Measurements from ENCODE around the gene ZDHHC19.
A peak's percentile ranks its signal among the peaks of the same experiment; 100 is the strongest.
"Not testable (repeated sequence)": the region's sequence is repeated elsewhere in the genome, so short reads cannot be mapped to it uniquely, and the experiment has no call there.

Gene ZDHHC19

DNA sequence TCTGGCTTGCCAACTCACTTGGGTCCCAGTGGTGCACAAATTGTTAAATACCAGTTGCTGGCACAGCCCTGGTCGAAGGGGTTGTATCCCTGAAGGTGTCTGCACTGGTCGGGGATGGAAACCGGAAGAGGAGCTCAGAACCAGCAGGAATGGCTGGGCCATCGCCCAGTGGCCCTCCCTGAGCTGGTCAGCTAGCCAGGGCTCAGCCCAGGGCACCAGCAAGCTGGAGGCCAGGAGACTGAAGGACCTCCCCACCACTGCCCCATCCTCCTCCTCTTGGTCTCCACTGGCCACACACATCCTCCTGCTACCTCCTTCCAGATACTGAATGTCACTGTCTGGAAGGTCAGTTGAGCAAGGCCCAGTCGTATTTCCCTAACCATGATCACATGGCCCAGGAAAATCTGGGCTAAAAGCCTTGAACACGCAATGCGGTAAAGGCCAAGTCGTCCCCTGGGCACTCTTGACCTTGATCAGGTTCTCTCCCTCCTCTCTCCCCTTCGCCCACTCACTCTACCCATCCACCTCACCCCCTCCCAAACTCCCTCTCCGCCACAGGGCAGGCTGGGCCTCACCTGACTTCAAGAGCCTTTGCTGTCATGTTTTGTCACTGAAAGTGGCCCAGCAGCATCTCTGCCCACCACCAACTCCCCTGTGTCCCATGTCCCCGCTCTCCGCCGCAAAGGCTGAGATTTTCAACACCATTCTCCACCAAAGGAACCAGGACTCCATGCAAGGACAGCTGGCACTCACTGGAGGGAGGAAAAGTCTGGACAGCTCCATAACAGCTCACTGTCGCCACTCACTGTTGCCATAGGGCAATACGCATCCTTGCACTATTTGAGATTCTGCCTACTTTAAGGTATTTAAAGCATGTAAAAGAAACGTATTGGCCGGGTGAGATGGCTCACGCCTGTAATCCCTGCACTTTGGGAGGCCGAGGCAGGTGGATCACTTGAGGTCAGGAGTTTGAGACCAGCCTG lies 12.1 kb downstream of the ZDHHC19 start:
- no peak for DNase-seq

DNA sequence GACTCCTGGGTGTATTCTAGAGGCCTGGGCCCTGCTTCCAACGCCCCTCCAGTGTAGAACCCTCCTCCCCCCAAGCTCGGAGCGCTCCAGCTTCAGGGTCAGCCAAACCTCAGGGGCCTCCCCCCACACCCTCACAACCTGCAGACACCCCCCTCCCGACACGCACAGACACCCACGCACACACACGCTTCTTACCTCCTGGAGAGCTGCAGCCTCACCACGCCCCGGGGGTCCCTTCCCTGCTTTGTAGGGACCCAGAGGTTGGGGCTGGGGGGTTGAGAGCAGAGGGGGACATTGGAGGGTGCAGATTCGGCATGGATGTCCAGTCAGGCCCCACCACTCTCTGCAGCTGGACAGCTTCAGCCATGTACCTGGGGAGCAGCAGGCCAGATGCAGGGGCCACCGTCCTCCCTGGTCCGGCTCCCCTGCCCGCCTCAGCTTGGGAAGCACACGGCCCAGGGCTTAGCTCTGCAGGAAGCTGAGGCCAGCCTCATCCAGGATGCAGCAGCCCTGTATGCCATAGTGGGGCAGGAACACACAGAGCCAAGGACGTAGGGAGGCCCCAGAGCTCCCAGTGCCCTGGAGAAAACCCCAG lies 13.0 kb downstream of the ZDHHC19 start:
- DNase-seq: no peak

DNA sequence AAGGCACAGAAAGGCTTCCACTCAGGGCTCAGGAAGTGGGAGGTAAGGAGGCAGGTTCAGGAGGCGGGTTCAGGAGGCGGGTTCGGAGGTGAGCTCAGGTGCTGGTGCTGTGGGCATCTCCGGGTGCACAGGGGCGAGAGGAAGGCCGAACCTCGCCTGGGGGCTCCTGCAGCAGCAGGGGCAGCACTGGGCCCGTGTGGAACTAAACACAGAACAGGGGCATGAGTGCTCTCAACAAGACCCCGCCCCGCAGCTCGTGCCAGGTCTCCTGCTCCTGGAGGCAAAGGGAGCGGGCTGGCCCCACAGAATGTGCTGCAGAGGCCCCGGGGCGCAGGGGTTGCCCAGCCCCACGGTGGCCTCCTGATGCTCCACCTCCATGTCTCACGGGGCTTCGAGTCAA lies 13.7 kb downstream of the ZDHHC19 start:
- no peak for DNase-seq

DNA sequence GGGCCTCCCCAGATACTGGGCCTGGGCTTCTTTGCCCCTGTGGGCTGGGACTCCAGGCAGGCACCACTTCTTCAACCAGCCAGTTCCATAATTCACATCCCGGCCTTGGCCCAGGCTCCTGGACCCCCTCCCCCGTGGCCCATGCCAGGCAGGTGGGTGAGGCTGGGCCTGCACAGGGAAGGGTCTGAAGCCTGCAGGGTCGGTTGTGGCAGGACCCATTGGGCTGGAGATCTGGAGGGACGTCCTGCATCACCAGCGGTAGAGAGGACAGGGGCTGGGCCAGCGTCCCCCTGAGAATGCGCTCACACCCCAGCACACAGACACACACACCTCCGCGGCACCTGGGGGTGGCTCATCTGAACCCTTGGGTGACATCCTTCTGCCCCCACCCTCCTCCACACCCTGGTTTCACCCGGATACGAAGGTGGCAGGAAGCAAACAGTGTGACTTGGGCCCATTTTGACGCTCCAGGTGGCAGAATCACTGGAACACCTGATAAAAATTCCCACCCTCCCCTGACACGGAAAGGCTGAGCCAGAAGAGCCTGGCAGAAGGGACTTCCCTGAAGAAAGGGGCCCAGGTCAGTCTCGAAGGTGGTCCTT lies 15.4 kb downstream of the ZDHHC19 start:
- DNase-seq: no peak

DNA sequence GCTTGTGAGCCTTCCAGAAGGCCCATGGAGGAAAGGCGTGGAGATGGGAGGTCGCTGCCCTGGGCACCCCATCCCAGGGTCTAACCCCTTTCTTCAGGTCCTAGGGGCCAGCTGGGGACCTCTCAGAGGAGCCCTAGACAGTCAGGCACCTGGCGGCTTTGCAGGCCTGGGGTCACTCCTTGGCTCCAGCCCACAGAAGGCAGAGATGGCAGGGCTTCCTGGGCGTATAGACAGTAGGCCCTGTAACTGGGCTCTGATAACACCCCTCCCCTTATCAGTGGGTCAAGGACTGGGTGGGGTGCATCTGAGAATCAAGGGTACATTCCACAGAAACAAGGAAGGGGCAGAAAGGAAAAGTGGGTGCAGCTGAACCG lies 16.7 kb downstream of the ZDHHC19 start:
- DNase-seq: no peak

DNA sequence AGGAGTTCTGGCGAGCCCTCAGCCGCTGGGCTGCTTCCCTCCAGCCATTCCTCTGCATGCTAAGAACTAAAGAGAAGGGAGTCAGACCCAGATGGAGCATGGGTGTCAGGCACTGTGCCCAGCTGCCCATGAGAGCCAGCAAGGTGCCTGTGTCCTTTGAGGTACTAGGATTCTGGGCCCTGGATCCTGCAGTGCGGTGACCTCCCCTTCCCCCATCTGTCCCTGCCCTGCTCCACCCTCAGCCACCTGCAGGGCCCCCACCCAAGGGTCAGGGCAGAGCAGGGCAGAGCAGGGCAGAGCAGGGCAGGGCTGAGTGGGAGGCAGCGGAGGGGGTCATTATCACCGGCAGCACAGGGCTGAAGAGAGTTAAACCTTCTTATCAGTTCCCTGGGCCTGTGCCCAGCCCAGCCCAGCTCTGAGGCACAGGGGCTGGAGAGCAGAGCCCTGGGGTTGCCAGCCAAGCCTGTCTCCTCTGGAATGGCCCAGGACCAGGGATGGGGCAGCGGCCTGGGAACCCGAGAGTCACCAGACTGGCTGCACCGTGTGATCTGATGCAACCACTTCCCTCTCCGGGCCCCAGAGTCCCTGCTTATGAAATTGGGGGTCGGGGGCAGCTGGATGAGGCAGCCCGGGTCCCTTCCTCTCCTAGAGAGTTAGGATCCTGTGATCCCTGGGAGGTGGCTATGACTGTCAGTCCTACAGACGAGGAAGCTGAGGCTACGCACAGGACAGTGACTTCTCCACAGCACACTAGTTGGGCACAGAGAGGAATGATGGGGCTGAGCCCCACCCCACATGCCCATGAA lies 17.3 kb downstream of the ZDHHC19 start:
- DNase-seq: no peak

DNA sequence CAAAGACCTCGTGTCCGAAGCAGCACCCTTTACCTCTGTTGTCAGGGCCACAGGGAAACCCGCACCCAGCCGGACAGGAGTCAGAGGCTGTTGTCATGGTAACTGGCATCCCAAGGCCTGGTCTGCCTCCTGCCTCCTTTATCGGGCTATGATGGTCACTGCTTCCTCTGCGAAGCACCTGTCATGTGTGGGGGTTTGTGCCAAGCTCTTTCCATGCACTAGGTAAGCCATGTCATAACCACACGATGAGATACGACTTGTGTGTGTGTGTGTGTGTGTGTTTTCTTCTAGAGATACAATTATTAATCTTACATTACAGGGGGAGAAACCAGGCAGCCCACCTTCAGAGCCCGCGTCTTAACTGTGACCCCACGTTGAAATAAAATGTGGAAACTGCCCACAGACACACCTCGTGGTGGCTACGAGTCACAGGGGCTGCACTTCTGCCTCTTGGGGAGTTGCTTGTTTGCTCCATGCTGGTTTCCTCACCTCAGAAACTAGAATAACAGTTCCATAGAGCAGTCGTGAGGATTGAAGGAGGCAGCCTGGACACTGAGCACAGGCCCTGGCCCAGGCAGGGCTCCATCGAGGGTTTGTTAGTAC lies 18.0 kb downstream of the ZDHHC19 start:
- no peak for DNase-seq

DNA sequence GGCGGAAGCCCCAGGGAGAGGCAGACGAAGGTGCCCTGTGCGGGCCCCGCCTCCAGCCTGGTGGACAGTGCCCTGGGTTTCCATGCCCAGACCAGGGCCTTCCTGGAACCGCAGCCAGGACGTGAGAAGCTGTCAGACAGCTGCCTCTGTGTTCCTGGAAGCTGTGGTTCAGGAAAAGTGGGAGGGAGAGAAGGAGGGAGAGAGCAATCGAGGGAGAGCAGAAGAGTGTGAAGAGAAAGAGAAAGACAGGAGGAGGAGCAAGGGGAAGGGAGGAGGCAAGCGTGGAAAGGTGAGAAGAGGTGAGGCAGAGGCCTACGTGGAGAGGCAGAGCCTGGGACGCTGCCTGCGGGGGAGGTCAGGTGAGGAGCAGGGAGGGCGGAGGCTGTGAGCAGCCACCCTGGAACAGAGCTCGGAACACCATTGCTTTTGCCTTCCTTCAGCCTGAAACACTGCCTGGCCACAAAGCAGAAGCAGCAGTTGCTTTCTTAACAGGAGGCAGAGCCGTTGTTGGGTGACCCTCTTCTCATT lies 18.6 kb downstream of the ZDHHC19 start:
- no peak for DNase-seq

DNA sequence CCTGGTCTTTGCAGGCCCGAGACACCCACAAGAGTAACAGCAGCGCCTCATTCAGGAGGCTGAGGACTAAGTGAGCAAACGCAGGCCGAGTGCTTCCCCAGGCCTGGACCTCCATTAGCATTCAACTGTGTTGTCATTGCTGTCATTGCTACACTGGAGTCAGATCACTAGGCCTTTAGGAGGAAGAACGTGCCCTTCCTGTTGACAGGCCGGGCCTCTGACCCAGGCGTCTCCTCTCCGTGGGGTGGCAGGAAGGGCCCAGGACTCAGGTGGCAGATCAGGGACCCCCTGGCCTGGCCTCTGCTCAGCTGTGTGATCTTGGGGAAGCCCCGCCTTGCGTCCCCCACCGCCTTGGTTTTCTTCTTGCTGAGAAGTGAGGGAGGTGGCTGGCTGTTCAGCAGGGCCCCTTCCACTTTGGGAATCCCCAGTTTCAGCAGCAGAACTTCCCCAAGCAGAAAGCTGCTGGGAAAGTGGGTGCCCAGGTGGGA lies 19.1 kb downstream of the ZDHHC19 start:
- DNase-seq: no peak

DNA sequence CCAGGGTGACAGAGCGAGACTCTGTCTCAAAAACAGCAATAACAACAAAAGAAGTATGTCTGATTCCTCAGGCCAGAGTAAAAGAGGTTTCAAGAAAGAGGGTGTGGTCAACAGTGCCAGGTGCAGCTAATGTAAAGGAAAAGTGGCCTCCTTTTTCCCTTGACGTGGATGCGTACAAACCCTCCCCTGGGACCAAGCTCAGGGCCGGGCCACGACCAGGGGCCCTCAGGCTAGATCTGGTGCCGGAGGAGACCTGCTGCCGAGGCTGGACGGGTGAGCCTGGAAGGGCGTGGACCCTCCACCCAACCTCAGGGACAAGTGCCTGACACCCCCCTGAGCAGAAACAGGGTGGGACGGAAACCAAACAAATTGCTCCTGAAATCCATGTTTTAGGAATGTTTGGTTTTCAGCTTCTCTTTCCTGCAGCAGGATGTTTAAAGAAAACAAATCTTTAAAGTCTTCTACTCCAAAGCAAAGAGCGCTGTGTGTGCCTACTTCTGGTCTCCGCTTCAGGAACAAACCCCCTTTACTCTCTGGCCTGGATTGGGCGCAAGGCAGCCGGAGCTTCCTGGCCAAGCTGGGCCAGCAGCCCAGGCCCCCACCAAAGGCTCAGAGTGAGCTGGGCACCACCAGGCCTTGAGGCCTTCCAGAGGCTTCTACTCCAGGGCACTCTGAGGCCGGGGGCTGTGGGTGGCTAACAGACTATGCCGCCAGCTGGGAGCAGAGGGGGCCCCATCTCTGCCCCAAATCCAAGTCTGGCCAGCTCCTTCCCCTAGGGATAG lies 21.4 kb downstream of the ZDHHC19 start:
- no peak for DNase-seq

DNA sequence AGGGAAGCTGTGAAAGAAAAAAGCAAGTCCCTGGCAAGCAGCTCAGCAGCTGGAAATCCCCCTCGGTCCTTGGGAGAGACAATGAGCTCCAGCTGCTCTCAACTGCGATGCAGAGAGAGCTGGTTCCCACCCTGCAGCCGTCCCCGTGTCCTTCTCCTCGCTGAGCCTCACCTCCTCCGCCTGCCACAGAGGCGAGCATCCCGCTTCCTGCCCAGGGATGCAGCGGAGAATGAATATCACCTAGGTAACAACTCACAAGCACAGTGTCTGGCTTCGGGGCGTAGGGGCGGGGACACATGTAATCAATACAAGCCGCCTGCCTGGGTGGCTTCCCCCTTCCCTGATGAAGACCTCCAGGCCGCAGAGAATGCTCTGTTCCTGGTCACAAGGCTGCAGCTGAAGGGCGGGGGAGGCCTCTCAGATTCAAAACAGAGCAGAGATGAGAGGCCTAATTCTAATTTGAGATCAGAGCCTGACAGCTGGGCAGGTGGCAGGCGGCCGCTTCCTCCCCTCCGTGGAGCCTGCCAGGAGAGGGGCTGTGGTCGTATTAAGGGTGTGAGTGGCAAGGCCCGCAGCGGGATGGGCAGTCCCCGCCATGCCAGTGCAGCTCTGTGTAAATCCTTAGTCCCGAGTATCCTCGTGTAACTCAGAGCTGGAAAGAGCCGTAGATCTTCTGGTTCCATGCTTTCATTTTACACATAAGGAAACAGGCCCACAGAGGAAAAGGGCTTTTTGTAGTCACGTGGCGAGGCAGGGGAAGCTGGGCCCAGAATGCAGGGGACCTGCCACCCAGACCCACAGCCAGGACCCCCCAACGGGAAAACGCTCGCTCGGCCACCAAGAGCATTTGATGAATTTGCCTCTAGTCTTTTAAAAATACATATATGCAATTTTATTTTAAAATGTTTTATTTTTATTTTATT lies 24.3 kb downstream of the ZDHHC19 start:
- DNase-seq: no peak

DNA sequence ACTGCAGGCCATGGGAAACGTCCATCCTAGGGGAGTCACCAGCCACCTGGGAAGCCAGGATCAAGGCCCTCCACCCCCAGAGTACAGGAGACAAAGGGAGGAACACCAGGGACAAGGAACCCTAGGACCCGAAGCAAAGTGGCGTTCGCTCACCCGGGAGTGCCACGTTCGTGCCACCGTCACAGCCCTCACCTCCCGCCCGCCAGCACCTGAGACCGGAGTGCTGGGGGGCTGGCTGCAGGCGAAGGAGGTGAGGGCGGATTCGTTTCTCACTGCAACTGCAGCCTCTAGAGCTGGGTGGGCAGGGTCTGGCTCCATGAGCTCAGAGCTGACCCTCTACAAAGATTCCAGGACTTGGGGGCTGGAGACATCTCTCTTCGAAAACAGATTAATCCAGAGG lies 26.3 kb downstream of the ZDHHC19 start:
- DNase-seq: no peak

DNA sequence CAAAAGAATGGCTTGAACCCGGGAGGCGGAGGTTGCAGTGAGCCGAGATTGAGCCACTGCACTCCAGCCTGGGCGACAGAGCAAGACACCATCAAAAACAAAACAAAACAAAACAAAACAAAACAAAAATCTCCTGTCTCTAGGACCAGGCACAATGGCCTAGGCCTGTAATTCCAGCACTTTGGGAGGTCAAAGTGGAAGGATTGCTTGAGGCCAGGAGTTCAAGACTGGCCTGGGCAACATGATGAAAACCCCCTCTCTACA lies 27.1 kb downstream of the ZDHHC19 start:
- DNase-seq: not testable (repeated sequence)

DNA sequence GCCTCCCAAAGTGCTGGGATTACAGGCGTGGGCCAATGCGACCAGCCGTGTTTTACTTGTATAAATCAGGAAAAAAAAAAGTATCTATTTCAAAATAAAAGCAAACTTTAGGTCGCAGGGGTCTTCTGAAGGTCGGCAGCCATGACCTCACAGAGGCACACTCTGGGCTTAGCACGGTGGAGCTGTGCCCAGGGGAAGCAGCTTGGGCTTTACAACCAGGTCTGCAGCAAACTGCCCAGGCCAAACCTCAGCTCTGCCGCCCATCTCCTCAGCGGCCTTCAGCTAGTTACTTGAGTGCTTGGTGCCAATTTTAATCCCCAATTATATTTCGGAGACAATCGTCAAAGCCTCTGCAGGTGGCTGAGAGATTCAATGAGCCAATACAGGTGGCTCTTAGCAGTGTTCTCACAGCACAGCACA lies 30.1 kb downstream of the ZDHHC19 start:
- DNase-seq: no peak

DNA sequence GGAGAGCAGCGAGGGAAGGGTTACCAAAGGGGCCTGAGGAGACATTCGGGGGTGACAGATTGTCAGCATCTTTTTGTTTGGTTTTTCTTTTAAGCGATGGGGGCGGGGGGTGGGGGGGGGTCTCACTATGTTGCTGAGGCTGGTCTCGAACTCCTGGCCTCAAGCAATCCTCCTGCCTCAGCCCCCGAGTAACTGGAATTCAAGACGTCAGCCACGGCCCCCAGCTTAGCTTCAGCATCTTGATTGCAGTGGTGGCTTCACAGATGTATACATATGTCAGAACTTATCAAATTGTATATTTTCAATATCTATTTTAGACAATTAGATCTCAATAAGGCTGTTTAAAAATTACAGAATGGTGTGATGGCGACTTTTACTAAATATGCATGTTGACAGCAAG lies 30.9 kb downstream of the ZDHHC19 start:
- DNase-seq: no peak

DNA sequence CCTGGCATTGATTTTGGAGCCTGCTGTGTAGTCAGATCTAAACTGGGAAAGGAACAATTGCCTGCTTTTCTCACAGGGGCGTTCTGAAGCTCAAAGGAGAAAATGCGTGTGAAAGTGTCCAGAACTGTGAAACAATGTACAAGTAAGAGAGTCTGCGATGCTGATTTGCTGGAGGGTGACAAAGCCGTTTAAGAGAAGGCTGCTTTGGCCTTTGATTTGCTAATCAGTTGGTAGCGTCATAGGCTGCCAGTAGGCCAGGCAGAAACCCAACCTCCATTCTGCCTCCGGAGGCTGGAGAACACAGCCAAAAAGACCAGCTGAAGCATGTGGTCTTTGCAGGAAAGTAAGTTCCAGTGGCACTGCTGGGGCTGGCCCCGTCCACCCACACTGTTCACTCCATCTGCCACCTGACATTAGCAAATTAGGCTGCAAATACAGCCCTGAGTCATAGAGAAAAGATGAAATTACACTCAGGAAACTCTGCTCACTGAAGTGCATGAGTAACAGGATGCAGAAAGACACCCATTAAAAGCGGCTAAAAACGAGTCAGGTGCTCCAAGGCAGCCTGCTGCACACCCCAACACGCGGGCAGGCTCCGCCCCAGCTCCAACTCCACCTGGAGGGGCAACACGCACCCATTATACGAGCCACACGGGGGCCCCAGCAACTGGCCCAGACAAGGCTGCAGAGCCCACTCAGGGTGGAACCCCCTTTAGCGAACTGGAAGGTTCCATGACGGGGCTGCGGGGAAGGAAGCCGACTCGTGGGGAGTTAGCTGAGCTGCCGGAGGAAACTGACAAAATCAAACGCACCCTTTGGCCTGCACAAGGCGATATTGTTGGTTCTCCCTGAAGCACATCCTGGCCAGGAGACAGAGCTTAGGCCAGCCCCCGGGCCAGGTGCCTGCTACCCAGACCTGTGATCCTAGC lies 31.6 kb downstream of the ZDHHC19 start:
- peak; percentile 74 for DNase-seq

DNA sequence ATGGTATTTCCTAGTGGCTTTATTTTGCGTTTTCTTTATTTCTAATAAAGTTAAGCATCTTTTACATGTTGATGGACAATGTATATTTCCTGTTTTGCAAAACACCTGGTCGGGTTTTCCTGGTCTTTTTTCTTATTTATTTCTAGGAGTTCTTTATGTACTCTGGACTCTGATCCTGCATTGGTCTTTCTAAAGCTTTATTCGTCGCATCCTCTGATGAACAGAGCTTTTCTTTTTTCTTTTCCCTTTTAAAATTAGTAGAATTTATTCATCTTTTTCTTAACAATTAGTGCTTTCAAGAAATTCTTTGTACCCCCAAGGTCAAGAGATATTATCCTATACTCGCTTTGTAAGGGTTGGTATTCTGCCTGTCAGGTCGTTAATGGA lies 32.2 kb downstream of the ZDHHC19 start:
- DNase-seq: no peak

DNA sequence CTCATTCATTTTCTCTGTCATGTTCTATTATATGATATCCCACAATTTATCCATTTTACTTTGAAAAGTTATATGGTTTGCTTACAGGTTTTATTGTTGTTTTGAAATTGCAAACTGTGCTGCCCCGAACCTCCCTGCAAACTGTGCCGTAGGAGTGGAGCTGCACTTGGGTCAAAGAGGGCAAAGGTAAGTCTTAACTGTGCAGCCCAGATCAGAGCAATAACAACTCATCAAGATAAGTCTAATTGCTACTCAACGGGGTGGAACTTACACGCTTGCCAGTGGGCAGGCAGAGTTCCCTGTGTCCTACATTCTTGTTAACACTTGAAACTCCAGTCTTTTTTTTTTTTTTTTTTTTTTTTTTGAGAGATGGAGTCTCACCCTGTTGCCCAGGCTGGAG lies 33.2 kb downstream of the ZDHHC19 start:
- DNase-seq: no peak

DNA sequence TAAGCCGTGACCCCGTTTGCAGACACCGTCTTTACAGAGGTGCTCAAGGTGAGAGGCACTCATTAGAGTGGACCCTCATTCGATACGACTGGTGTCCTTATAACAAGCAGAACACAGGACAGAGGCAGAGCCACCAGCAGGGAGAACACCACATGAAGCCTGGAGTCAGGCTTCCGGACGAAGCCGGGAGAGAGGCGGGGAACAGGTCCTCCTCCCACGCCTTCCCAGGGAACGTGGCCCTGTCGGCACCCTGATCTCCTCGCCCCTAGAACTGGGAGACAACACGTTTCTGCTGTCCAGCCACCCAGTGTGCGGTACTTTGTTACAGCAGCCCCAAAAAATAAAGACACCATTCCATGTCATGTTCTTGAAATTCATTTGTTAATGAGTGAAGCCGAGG lies 33.6 kb downstream of the ZDHHC19 start:
- DNase-seq: no peak

DNA sequence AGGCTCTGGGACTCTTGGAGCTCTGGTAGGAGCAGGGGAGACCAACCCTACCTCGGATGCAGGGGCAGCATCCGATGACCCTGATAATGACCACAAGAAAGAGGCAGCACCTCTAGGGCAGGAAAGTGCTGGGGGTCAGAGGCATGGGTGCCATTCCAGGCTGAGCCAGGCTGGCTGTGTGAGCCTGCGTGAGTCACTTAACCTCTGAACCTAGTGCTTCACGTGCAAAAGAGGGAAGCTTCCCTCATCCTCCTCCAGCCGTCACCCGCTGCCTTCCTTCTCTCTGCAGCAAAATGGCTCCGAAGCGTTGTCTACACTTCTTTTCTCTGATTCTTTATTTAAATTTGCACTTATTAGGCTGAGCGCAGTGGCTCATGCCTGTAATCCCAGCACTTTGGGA lies 35.5 kb downstream of the ZDHHC19 start:
- no peak for DNase-seq
